A673 (cell line): ENCODE measurements around the gene DYNLT3. TPM values are rescaled to one million over a fixed set of nuclear protein-coding genes. Genes with fewer than 3 reads are reported as not detected.

Experiments
- BruUV-seq: library from RNA; stranded (reverse); fragments of 400-500 nt; replicated peaks from 2 replicates; lab custom pipeline; 2021; lab: Mats Ljungman, UMichigan
- CTCF ChIA-PET: fragments of 300-600 bp; sonication (Branson Sonifier 250); formaldehyde crosslinking; loops from one replicate; lab custom pipeline; 2022; ENCODE audit warnings: antibody characterized with exemption; lab: Charles Lee
- POLR2A ChIA-PET: fragments of 300-600 bp; sonication (Branson Sonifier 250); formaldehyde crosslinking; loops from one replicate; lab custom pipeline; 2022; ENCODE audit warnings: antibody characterized with exemption; ENCODE audit not compliant: low non-redundant PET; lab: Charles Lee
- DNase-seq: peaks from one replicate; pipeline ENCODE4 v3.0.0-alpha.2; 2015; ENCODE audit warnings: low spot score
- H3K27ac ChIP-seq: fragments of 200-600 bp; sonication (generic); 2 replicates; pipeline ENCODE4 v1.5.1; 2016; ENCODE audit warnings: mixed run types, low read depth, mild to moderate bottlenecking, mixed read lengths, antibody characterized with exemption, low read length; ENCODE audit not compliant: poor library complexity, severe bottlenecking
- H3K27me3 ChIP-seq: fragments of 200-600 bp; sonication (generic); replicated peaks from 2 replicates; pipeline ENCODE4 v1.6.1; 2017; ENCODE audit warnings: mixed run types, low read depth, mild to moderate bottlenecking, mixed read lengths, antibody characterized with exemption, low read length; ENCODE audit not compliant: insufficient read depth, poor library complexity
- H3K36me3 ChIP-seq: fragments of 200-600 bp; sonication (generic); 2 replicates; pipeline ENCODE4 v1.6.1; 2016; ENCODE audit warnings: mixed run types, mild to moderate bottlenecking, mixed read lengths, antibody characterized with exemption, low read length; ENCODE audit not compliant: insufficient read depth, poor library complexity, severe bottlenecking
- H3K4me1 ChIP-seq: fragments of 200-600 bp; sonication (generic); 2 replicates; pipeline ENCODE4 v1.6.1; 2017; ENCODE audit warnings: mixed run types, mild to moderate bottlenecking, mixed read lengths, antibody characterized with exemption, low read length; ENCODE audit not compliant: insufficient read depth, poor library complexity, severe bottlenecking
- H3K4me3 ChIP-seq: fragments of 200-600 bp; sonication (generic); 2 replicates; pipeline ENCODE4 v1.5.1; 2016; ENCODE audit warnings: low read depth, mixed run types, mild to moderate bottlenecking, mixed read lengths, low read length; ENCODE audit not compliant: poor library complexity, severe bottlenecking
- H3K9me3 ChIP-seq: fragments of 200-600 bp; sonication (generic); 2 replicates; pipeline ENCODE4 v1.6.1; 2016; ENCODE audit warnings: mixed run types, low read depth, mild to moderate bottlenecking, mixed read lengths, antibody characterized with exemption, low read length; ENCODE audit not compliant: poor library complexity, severe bottlenecking
- CTCF ChIP-seq: fragments of 300-800, 200-600 bp; sonication (generic); conservative IDR thresholded peaks from 2 replicates; pipeline ENCODE4 v1.5.1; 2017; ENCODE audit warnings: low read depth, mild to moderate bottlenecking, antibody characterized with exemption, low read length, moderate library complexity, mixed read lengths
- EZH2 ChIP-seq: fragments of 200-600 bp; sonication (generic); IDR thresholded peaks from 2 replicates; pipeline ENCODE4 v1.6.1; 2017; ENCODE audit warnings: borderline replicate concordance, low read depth, mild to moderate bottlenecking, mixed read lengths, antibody characterized with exemption, low read length; ENCODE audit not compliant: poor library complexity, severe bottlenecking
- intact Hi-C: fragments of 100-400 bp; cut with micrococcal nuclease; formaldehyde crosslinking; loops from one replicate; pipeline ENCODE4 v1.10.0; 2022; ENCODE audit not compliant: unreplicated experiment
- total RNA-seq: library from RNA; stranded (reverse); gene quantifications from 2 replicates; pipeline ENCODE4 v1.2.3, GENCODE V29; 2021

Gene DYNLT3
- total RNA-seq, 1 experiment from 2014 or later: 38.3 TPM

GRCh38 chrX:37818031-37818430 is 29.3 kb downstream of the DYNLT3 start:
- BruUV-seq: no TSS peak
- H3K9me3 ChIP-seq: no peaks in the 10 kb centered on the region
- H3K4me1 ChIP-seq: no peaks in the 10 kb centered on the region
- H3K27me3 ChIP-seq: no peaks in the 10 kb centered on the region
- ChIA-PET POLR2A (no interaction called here), CTCF (no interaction called here)
- no peak overlapping the region for H3K4me3 ChIP-seq
- no peak overlapping the region for H3K27ac ChIP-seq
- intact Hi-C loops: no loop called here
- no peaks in the 10 kb centered on the region for H3K36me3 ChIP-seq
- DNase-seq: no peak
- no peak for TF ChIP-seq EZH2
- TF ChIP-seq CTCF: no peak

GRCh38 chrX:37817579-37817978 is 29.8 kb downstream of the DYNLT3 start:
- Histone ChIP-seq H3K4me3 (no peak overlapping the region), H3K27ac (no peak overlapping the region), H3K27me3 (no peaks in the 10 kb centered on the region), H3K9me3 (no peaks in the 10 kb centered on the region), H3K36me3 (no peaks in the 10 kb centered on the region), H3K4me1 (no peaks in the 10 kb centered on the region)
- CTCF ChIA-PET: no interaction called here
- BruUV-seq: no TSS peak
- no peak for DNase-seq
- POLR2A ChIA-PET: no interaction called here
- intact Hi-C loops: no loop called here
- TF ChIP-seq CTCF (no peak), EZH2 (no peak)

GRCh38 chrX:37817176-37817575 is 30.2 kb downstream of the DYNLT3 start:
- ChIA-PET CTCF (no interaction called here), POLR2A (no interaction called here)
- Histone ChIP-seq H3K4me1 (no peaks in the 10 kb centered on the region), H3K27ac (no peak overlapping the region), H3K4me3 (no peak overlapping the region), H3K27me3 (no peaks in the 10 kb centered on the region), H3K36me3 (no peaks in the 10 kb centered on the region), H3K9me3 (no peaks in the 10 kb centered on the region)
- no peak for TF ChIP-seq EZH2
- intact Hi-C loops: no loop called here
- no TSS peak for BruUV-seq
- DNase-seq: no peak

GRCh38 chrX:37816766-37817165 is 30.6 kb downstream of the DYNLT3 start:
- TF ChIP-seq EZH2: no peak
- no peak for TF ChIP-seq CTCF
- no TSS peak for BruUV-seq
- no peaks in the 10 kb centered on the region for H3K27me3 ChIP-seq
- H3K9me3 ChIP-seq: no peaks in the 10 kb centered on the region
- H3K4me1 ChIP-seq: no peaks in the 10 kb centered on the region
- no peaks in the 10 kb centered on the region for H3K36me3 ChIP-seq
- CTCF ChIA-PET: no interaction called here
- intact Hi-C loops: no loop called here
- DNase-seq: no peak
- H3K27ac ChIP-seq: no peak overlapping the region
- no peak overlapping the region for H3K4me3 ChIP-seq
- POLR2A ChIA-PET: no interaction called here
